PC-9 (cell line): Measurements from ENCODE around the gene MTUS2. TPM values are rescaled to one million over a fixed set of nuclear protein-coding genes. Genes with fewer than 3 reads are reported as not detected.

Experiments used
- BruUV-seq: library from RNA; stranded (reverse); fragments of 400-500 nt; replicated peaks from 2 replicates; lab custom pipeline; 2021; lab: Mats Ljungman, UMichigan
- CTCF ChIA-PET: fragments of 300-600 bp; sonication (Branson Sonifier 250); formaldehyde crosslinking; loops from one replicate; lab custom pipeline; 2022; ENCODE audit warnings: antibody characterized with exemption; lab: Charles Lee
- POLR2A ChIA-PET: fragments of 300-600 bp; sonication (Branson Sonifier 250); formaldehyde crosslinking; loops from one replicate; lab custom pipeline; 2022; ENCODE audit warnings: antibody characterized with exemption; ENCODE audit not compliant: unreplicated experiment; lab: Charles Lee
- DNase-seq, 2 experiments: peaks; one replicate each; pipeline versions ENCODE4 v3.0.0 to v3.0.0-alpha.2; 2015 to 2022; ENCODE audit warnings: mixed read lengths in 1 of 2
- H2AFZ ChIP-seq: fragments of 200-600 bp; sonication (generic); 2 replicates; pipeline ENCODE4 v1.8.1; 2017; ENCODE audit warnings: antibody characterized with exemption
- H3F3A ChIP-seq: fragments of 200-600 bp; sonication (generic); 2 replicates; pipeline ENCODE4 v1.8.1; 2017; ENCODE audit warnings: antibody characterized with exemption, mild to moderate bottlenecking, low read depth; ENCODE audit not compliant: insufficient read depth
- H3K27ac ChIP-seq: fragments of 200-600 bp; sonication (generic); 2 replicates; pipeline ENCODE4 v1.6.1; 2016; ENCODE audit warnings: mixed run types
- H3K27me3 ChIP-seq: fragments of 200-600 bp; sonication (generic); 2 replicates; pipeline ENCODE4 v1.6.1; 2016; ENCODE audit warnings: low read depth, mixed run types; ENCODE audit not compliant: insufficient read depth
- H3K36me3 ChIP-seq: fragments of 200-600 bp; sonication (generic); 2 replicates; pipeline ENCODE4 v1.6.1; 2016; ENCODE audit warnings: low read depth, mixed run types
- H3K4me1 ChIP-seq: fragments of 200-600 bp; sonication (generic); replicated peaks from 2 replicates; pipeline ENCODE4 v1.6.1; 2016; ENCODE audit warnings: mixed run types; ENCODE audit not compliant: insufficient read depth
- H3K4me2 ChIP-seq: fragments of 200-600 bp; sonication (generic); 2 replicates; pipeline ENCODE4 v1.6.1; 2017; ENCODE audit warnings: mixed run types
- H3K4me3 ChIP-seq: fragments of 200-600 bp; sonication (generic); 2 replicates; pipeline ENCODE4 v1.6.1; 2016; ENCODE audit warnings: mixed run types
- H3K79me2 ChIP-seq: fragments of 200-600 bp; sonication (generic); 2 replicates; pipeline ENCODE4 v1.6.1; 2017; ENCODE audit warnings: low read depth, mixed run types
- H3K9me2 ChIP-seq: fragments of 200-600 bp; sonication (generic); 2 replicates; pipeline ENCODE4 v1.8.1; 2017; ENCODE audit warnings: mild to moderate bottlenecking; ENCODE audit not compliant: insufficient read depth
- H3K9me3 ChIP-seq: fragments of 200-600 bp; sonication (generic); 2 replicates; pipeline ENCODE4 v1.8.1; 2016; ENCODE audit warnings: low read depth; ENCODE audit not compliant: insufficient read depth
- H4K20me1 ChIP-seq: fragments of 200-600 bp; sonication (generic); 2 replicates; pipeline ENCODE4 v1.8.1; 2017; ENCODE audit not compliant: insufficient read depth
- EZH2 ChIP-seq: fragments of 200-600 bp; sonication (generic); IDR thresholded peaks from 2 replicates; pipeline ENCODE4 v1.8.0; 2017; ENCODE audit warnings: antibody characterized with exemption, low read depth
- intact Hi-C: fragments of 100-400 bp; cut with micrococcal nuclease; formaldehyde crosslinking; loops from one replicate; pipeline ENCODE4 v1.10.0; 2022; ENCODE audit not compliant: unreplicated experiment
- total RNA-seq: library from RNA; stranded (reverse); gene quantifications from 2 replicates; pipeline ENCODE4 v1.2.3, GENCODE V29; 2021
- TF ChIP-seq, protein P1 (sequence below): fragments of 200-600 bp; sonication (generic); conservative IDR thresholded peaks from 2 replicates; pipeline ENCODE4 v1.6.1; 2017; ENCODE audit warnings: mixed run types, antibody characterized with exemption, mild to moderate bottlenecking, moderate library complexity

MTUS2 gene
- total RNA-seq, 1 experiment from 2014 or later: not detected

DNA sequence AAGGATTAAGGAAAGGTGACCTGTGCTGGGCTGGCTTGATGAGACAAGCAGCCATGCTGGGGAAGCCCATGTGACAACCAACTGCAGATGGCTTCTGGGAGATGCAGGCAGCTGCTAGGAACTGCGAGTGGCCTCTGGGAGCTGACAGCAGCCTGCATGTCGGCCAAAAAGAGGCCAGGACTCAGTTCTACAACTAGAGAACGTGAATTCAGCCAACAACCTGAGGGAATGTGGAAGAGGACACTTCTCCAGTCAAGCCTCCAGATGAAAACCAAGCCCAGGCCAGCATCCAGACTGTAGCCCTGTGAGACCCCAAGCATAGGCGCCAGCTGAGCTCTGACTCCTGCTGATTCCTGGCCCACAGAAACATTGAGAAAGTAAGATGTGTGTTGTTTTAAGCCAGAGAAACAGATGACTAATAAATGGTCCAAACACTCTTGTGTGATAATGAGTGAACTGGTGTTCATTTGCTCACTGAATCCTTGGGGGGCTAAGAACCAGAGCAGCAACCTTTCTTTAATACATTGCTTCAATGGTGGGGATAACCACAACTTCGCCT, 730.4 kb downstream of the MTUS2 start:
- BruUV-seq: no TSS peak
- ChIA-PET POLR2A (no interaction called here), CTCF (no interaction called here)
- Histone ChIP-seq H3K4me3 (no peak overlapping the region), H3K4me2 (no peak overlapping the region), H3K27ac (no peak overlapping the region), H3K9me3 (no peaks in the 10 kb centered on the region), H3K79me2 (peaks cover 88% of the 10 kb centered on the region), H3K4me1 (no peaks in the 10 kb centered on the region), H2AFZ (no peak overlapping the region), H4K20me1 (peaks cover 97% of the 10 kb centered on the region), H3K36me3 (peaks cover 44% of the 10 kb centered on the region), H3F3A (no peaks in the 10 kb centered on the region), H3K27me3 (no peaks in the 10 kb centered on the region), H3K9me2 (no peaks in the 10 kb centered on the region)
- intact Hi-C loops: no loop called here
- no peak for DNase-seq
- TF ChIP-seq EZH2: no peak
- TF ChIP-seq, protein P1, sequence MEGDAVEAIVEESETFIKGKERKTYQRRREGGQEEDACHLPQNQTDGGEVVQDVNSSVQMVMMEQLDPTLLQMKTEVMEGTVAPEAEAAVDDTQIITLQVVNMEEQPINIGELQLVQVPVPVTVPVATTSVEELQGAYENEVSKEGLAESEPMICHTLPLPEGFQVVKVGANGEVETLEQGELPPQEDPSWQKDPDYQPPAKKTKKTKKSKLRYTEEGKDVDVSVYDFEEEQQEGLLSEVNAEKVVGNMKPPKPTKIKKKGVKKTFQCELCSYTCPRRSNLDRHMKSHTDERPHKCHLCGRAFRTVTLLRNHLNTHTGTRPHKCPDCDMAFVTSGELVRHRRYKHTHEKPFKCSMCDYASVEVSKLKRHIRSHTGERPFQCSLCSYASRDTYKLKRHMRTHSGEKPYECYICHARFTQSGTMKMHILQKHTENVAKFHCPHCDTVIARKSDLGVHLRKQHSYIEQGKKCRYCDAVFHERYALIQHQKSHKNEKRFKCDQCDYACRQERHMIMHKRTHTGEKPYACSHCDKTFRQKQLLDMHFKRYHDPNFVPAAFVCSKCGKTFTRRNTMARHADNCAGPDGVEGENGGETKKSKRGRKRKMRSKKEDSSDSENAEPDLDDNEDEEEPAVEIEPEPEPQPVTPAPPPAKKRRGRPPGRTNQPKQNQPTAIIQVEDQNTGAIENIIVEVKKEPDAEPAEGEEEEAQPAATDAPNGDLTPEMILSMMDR: no peak

DNA sequence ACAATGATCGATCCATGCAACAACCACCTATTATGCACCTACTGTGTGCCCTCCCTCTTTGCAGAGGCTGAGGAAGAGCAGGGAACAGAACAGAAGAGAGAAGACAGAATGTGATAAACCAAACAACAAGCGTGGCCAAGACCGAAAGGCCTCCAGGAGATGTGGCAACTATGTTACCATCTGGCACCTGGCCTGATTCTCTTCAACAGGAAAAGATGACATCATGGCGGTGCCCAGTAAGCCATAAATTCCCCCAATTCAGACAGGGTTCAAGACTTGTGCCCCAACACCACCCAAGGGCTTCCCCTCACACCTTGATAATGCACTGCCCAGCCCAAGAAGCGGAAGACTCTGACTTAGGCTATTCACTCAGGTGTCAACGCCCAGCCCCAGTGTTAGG, 731.1 kb downstream of the MTUS2 start:
- H3F3A ChIP-seq: peaks cover 4% of the 10 kb centered on the region; the same call in 1 of the 2 replicates
- H4K20me1 ChIP-seq: peaks cover 97% of the 10 kb centered on the region
- H3K27me3 ChIP-seq: no peaks in the 10 kb centered on the region
- no peaks in the 10 kb centered on the region for H3K4me1 ChIP-seq
- peaks cover 88% of the 10 kb centered on the region for H3K79me2 ChIP-seq
- H3K9me2 ChIP-seq: no peaks in the 10 kb centered on the region
- BruUV-seq: no TSS peak
- ChIA-PET POLR2A (no interaction called here), CTCF (no interaction called here)
- no peak overlapping the region for H3K27ac ChIP-seq
- H2AFZ ChIP-seq: no peak overlapping the region
- H3K4me2 ChIP-seq: no peak overlapping the region
- no peak for TF ChIP-seq EZH2
- TF ChIP-seq, protein P1: no peak
- peaks cover 44% of the 10 kb centered on the region for H3K36me3 ChIP-seq
- no peaks in the 10 kb centered on the region for H3K9me3 ChIP-seq
- intact Hi-C loops: no loop called here
- DNase-seq: no peak
- H3K4me3 ChIP-seq: no peak overlapping the region

Other genes with a start within 250 kb of the MTUS2 start
- gene POMP, start 161.2 kb upstream of the MTUS2 start, total RNA-seq: 44.2 and 63.7 TPM in 2 replicates
- gene SLC46A3, start 101.4 kb upstream of the MTUS2 start, total RNA-seq: 0.15 and 0.25 TPM in 2 replicates